ENCODE measurements around the gene TUT4. TPM values are rescaled to one million over a fixed set of nuclear protein-coding genes. Genes with fewer than 3 reads are reported as not detected.
A peak's percentile ranks its signal among the peaks of the same experiment; 100 is the strongest.

Gene TUT4
- total RNA-seq, 3 donors from 2014 or later (not counting 1 experiment from before 2014, with no cell fraction given), result 124 to 156 (median 125) TPM

DNA sequence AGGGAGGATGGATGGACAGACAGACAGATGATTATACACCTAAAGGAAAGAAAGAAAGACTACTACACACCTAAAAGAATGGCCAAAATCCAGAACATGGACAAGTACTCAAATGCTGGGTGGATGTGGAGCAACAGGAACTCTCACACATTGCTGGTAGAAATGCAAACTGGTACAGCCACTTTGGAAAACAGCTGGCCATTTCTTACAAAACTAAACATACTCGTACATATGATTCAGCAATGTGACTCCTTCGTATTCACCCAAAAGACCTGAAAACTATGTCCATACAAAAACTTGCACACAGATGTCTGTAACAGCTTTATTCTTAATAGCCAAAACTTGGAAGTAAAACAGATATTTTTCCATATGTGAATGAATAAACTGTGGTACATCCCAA, 97.2 kb downstream of the TUT4 start:
- intact Hi-C loops (cut with micrococcal nuclease), result no loop called here
- H3K36me3 ChIP-seq (ENCODE audit: control insufficient read depth, insufficient read depth, low read length), result peaks cover 13% of the 10 kb centered on the region
- no peak for TF ChIP-seq CTCF (IDR thresholded peaks at IDR 0.05)
- H3K27me3 ChIP-seq (ENCODE audit: control insufficient read depth, insufficient read depth, low read length), result no peaks in the 10 kb centered on the region
- WGBS (ENCODE audit: insufficient coverage), result 100% methylated on average over 2 of the region's 2 CpGs
- DNase-seq, result no peak
- H3K4me3 ChIP-seq (ENCODE audit: low read length), result no peak overlapping the region
- H3K27ac Mint-ChIP-seq, result no peak overlapping the region
- H3K27me3 Mint-ChIP-seq (ENCODE audit: low read depth in 2 of 2), result no peaks in the 10 kb centered on the region
- H3K9me3 Mint-ChIP-seq, result no peaks in the 10 kb centered on the region
- H3K9me3 ChIP-seq (ENCODE audit: control insufficient read depth, insufficient read depth, low read length), result no peaks in the 10 kb centered on the region
- no peak overlapping the region for H3K27ac ChIP-seq (ENCODE audit: low read length)
- no peaks in the 10 kb centered on the region for H3K4me1 Mint-ChIP-seq
- H3K36me3 Mint-ChIP-seq, result no peaks in the 10 kb centered on the region
- H3K4me3 Mint-ChIP-seq, result no peak overlapping the region
- no peak for ATAC-seq
- no peaks in the 10 kb centered on the region for H3K4me1 ChIP-seq (ENCODE audit: control insufficient read depth, insufficient read depth, low read length)

- H3K4me3 Mint-ChIP-seq, result no peak overlapping the region
- H3K36me3 Mint-ChIP-seq, result no peaks in the 10 kb centered on the region
- H3K36me3 ChIP-seq (ENCODE audit: control insufficient read depth, insufficient read depth, low read length), result peaks cover 16% of the 10 kb centered on the region
Measured at GRCh38 chr1:52454779-52455178, 98.1 kb downstream of the TUT4 start.

DNA sequence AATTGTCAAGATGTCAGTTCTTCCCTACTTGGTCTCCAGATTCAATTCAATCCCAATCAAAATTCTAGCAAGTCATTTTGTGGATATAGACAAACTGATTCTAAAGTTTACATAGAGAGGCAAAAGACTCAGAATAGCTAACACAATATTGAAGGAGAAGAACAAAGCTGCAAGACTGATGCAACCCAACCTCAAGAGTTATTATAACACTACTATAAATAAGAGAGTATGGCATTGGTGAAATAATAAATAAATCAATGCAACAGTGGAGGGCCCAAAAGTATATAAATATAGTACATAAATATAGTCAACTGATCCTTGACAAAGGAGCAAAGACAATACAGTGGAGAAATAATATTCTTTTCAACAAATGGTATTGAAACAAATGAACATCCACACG, 98.8 kb downstream of the TUT4 start:
- DNase-seq (no peak), ATAC-seq (no peak)
- Histone ChIP-seq H3K27ac (ENCODE audit: low read length) (no peak overlapping the region), H3K36me3 (ENCODE audit: control insufficient read depth, insufficient read depth, low read length) (peaks cover 16% of the 10 kb centered on the region), H3K4me1 (ENCODE audit: control insufficient read depth, insufficient read depth, low read length) (no peaks in the 10 kb centered on the region), H3K4me3 (ENCODE audit: low read length) (no peak overlapping the region), H3K27me3 (ENCODE audit: control insufficient read depth, insufficient read depth, low read length) (no peaks in the 10 kb centered on the region), H3K9me3 (ENCODE audit: control insufficient read depth, insufficient read depth, low read length) (no peaks in the 10 kb centered on the region)
- Mint-ChIP-seq H3K9me3 (no peaks in the 10 kb centered on the region), H3K27me3 (ENCODE audit: low read depth in 2 of 2) (no peaks in the 10 kb centered on the region), H3K4me3 (no peak overlapping the region), H3K36me3 (no peaks in the 10 kb centered on the region), H3K27ac (peak overlapping the region in 1 of 2 donors; percentile 25), H3K4me1 (no peaks in the 10 kb centered on the region)
- WGBS (ENCODE audit: insufficient coverage), result no CpG with 5 or more reads among the region's 1 CpG
- intact Hi-C loops (cut with micrococcal nuclease), result no loop called here
- no peak for TF ChIP-seq CTCF (IDR thresholded peaks at IDR 0.05)

More at GRCh38 chr1:52454779-52455178, 98.1 kb downstream of the TUT4 start:
- no peaks in the 10 kb centered on the region for H3K4me1 ChIP-seq (ENCODE audit: control insufficient read depth, insufficient read depth, low read length)
- DNase-seq (no peak), ATAC-seq (no peak)
- 91% methylated on average over 2 of the region's 2 CpGs for WGBS (ENCODE audit: insufficient coverage)
- Mint-ChIP-seq H3K4me1 (no peaks in the 10 kb centered on the region), H3K27me3 (ENCODE audit: low read depth in 2 of 2) (no peaks in the 10 kb centered on the region), H3K9me3 (no peaks in the 10 kb centered on the region), H3K27ac (no peak overlapping the region)
- no peaks in the 10 kb centered on the region for H3K27me3 ChIP-seq (ENCODE audit: control insufficient read depth, insufficient read depth, low read length)
- H3K9me3 ChIP-seq (ENCODE audit: control insufficient read depth, insufficient read depth, low read length), result no peaks in the 10 kb centered on the region
- intact Hi-C loops (cut with micrococcal nuclease), result no loop called here
- no peak overlapping the region for H3K27ac ChIP-seq (ENCODE audit: low read length)
- TF ChIP-seq CTCF (IDR thresholded peaks at IDR 0.05), result no peak
- no peak overlapping the region for H3K4me3 ChIP-seq (ENCODE audit: low read length)

DNA sequence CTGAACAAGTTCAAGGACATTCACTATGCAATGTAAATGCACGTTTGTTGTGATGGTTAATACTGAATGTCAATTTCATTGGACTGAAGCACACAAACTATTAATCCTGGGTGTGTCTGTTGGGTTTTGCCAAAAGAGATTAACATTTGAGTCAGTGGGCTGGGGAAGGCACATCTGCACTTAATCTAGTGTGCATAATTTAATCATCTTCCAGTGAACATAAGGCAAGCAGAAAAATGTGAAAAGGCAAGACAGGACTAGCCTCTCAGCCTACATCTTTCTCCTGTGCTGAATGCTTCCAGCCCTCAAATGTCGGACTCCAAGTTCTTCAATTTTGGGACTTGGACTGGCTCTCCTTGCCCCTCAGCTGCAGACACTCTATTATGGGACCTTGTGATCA, 108.4 kb downstream of the TUT4 start:
- Mint-ChIP-seq H3K36me3 (no peaks in the 10 kb centered on the region), H3K27ac (no peak overlapping the region), H3K27me3 (ENCODE audit: low read depth in 2 of 2) (no peaks in the 10 kb centered on the region), H3K4me1 (no peaks in the 10 kb centered on the region), H3K4me3 (no peak overlapping the region), H3K9me3 (no peaks in the 10 kb centered on the region)
- DNase-seq, result no peak
- H3K36me3 ChIP-seq (ENCODE audit: control insufficient read depth, insufficient read depth, low read length), result peaks cover 48% of the 10 kb centered on the region
- no peak for ATAC-seq
- no peaks in the 10 kb centered on the region for H3K27me3 ChIP-seq (ENCODE audit: control insufficient read depth, insufficient read depth, low read length)
- H3K4me1 ChIP-seq (ENCODE audit: control insufficient read depth, insufficient read depth, low read length), result no peaks in the 10 kb centered on the region
- TF ChIP-seq CTCF (IDR thresholded peaks at IDR 0.05), result no peak
- no peaks in the 10 kb centered on the region for H3K9me3 ChIP-seq (ENCODE audit: control insufficient read depth, insufficient read depth, low read length)
- no peak overlapping the region for H3K27ac ChIP-seq (ENCODE audit: low read length)
- 100% methylated on average over 2 of the region's 2 CpGs for WGBS (ENCODE audit: insufficient coverage)
- no peak overlapping the region for H3K4me3 ChIP-seq (ENCODE audit: low read length)
- intact Hi-C loops (cut with micrococcal nuclease), result no loop called here

All from natural killer cell (primary cell).